ENCODE data around the gene KLHDC7A.

The KLHDC7A gene

DNA sequence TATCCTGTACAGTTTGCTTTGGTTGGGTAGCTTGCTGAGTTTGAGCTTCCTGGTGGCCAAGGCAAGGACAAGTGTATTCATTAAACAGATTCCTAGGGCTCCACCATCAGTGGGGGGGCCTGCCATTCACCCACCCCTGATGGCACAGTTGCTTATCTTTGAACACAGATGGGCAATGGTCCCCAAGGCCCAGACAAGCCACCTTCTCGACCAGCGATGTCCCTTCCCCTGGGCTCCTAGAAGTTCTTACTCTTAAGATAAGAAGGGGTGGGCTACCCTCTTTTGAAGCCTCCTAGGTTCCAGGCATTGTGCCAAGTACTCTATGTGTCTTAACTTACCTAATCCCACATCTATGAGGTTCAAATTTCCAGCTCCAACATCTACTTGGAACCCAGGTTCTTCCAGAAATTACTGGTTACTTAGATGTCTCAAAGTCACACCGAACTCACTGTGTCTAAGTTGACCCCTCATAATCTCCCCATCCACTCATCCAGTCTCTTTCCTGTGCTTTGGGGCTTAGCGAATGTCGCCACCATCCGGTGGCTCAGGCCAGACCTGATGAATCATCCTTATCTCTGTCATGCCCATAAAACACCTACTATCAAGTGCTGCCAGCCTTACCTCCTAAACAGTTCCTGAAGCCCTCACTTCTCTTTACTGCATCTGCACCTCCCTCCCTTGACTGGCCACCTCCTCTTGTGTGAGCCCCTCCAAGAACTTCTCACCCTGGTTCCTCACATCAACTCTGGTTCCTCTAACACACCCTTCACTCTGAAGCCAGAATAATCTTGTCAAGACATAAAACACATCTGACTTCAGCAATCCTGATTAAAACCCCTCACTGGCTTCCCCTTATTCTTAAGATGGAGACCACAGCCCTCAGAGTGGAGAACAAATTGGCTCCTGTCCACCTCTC is 50.1 kb downstream of the KLHDC7A start:
- CTCF ChIA-PET: interaction anchor here (0.8 kb wide), 1 partner anchor 27 kb away, joined by 3 read pairs; no protein-coding TSS in a partner anchor
- TF ChIP-seq FOXA1 (IDR thresholded peaks at IDR 0.05): no peak
- TF ChIP-seq ELF4 (IDR thresholded peaks at IDR 0.05): no peak
- no peak for TF ChIP-seq L3MBTL2 (conservative IDR thresholded peaks at IDR 0.05)
- TF ChIP-seq, protein P1, sequence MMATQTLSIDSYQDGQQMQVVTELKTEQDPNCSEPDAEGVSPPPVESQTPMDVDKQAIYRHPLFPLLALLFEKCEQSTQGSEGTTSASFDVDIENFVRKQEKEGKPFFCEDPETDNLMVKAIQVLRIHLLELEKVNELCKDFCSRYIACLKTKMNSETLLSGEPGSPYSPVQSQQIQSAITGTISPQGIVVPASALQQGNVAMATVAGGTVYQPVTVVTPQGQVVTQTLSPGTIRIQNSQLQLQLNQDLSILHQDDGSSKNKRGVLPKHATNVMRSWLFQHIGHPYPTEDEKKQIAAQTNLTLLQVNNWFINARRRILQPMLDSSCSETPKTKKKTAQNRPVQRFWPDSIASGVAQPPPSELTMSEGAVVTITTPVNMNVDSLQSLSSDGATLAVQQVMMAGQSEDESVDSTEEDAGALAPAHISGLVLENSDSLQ (IDR thresholded peaks at IDR 0.05): no peak
- TF ChIP-seq CTBP1 (IDR thresholded peaks at IDR 0.05; ENCODE audit: borderline replicate concordance): no peak
- TF ChIP-seq FOXK2 (IDR thresholded peaks at IDR 0.05): no peak
- TF ChIP-seq NFRKB (IDR thresholded peaks at IDR 0.05): no peak
- TF ChIP-seq SP1 (IDR thresholded peaks at IDR 0.05): no peak
- no peak for TF ChIP-seq BHLHE40 (IDR thresholded peaks at IDR 0.05; ENCODE audit: borderline replicate concordance)
- no peak for TF ChIP-seq TARDBP (IDR thresholded peaks at IDR 0.05)
- TF ChIP-seq SUZ12 (IDR thresholded peaks at IDR 0.05): no peak
- TF ChIP-seq ZNF384 (IDR thresholded peaks at IDR 0.05): no peak
- TF ChIP-seq HDGF (IDR thresholded peaks at IDR 0.05; ENCODE audit: borderline replicate concordance): no peak
- TF ChIP-seq FOXM1 (IDR thresholded peaks at IDR 0.05; ENCODE audit: borderline replicate concordance): no peak
- no peak for TF ChIP-seq LEF1 (IDR thresholded peaks at IDR 0.05; ENCODE audit: borderline replicate concordance)
- TF ChIP-seq ARNT (IDR thresholded peaks at IDR 0.05): no peak
- no peak for DNase-seq (ENCODE audit: extremely low spot score)
- POLR2A ChIA-PET: no interaction called here

DNA sequence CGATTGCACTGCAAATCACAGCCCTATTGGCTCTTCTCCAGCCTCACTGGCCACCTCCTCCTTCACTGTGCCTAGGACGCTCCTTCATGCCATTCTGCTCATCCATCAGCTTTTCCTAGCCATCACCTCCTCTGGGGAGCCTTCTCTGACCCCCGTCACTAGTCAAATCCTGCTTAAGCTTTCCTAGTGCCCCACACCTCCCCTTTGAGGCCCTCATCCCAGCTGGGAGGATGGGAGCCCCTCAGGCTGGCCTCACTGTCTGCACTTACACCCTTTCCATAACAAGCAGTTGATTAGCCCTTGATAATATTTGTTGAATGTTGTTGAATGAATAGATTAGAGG is 50.7 kb downstream of the KLHDC7A start:
- no peak for TF ChIP-seq TARDBP (IDR thresholded peaks at IDR 0.05)
- POLR2A ChIA-PET: no interaction called here
- DNase-seq (ENCODE audit: extremely low spot score): no peak
- CTCF ChIA-PET: no interaction called here

GRCh38 chr1:18532390-18533170 is 51.9 kb downstream of the KLHDC7A start:
- no peak for TF ChIP-seq L3MBTL2 (conservative IDR thresholded peaks at IDR 0.05)
- no peak for TF ChIP-seq ARNT (IDR thresholded peaks at IDR 0.05)
- TF ChIP-seq FOXA1 (IDR thresholded peaks at IDR 0.05): no peak
- no peak for TF ChIP-seq LEF1 (IDR thresholded peaks at IDR 0.05; ENCODE audit: borderline replicate concordance)
- TF ChIP-seq FOXM1 (IDR thresholded peaks at IDR 0.05; ENCODE audit: borderline replicate concordance): no peak
- no peak for TF ChIP-seq TARDBP (IDR thresholded peaks at IDR 0.05)
- TF ChIP-seq SUZ12 (IDR thresholded peaks at IDR 0.05): no peak
- TF ChIP-seq HDGF (IDR thresholded peaks at IDR 0.05; ENCODE audit: borderline replicate concordance): no peak
- TF ChIP-seq ZNF384 (IDR thresholded peaks at IDR 0.05): no peak
- TF ChIP-seq SP1 (IDR thresholded peaks at IDR 0.05): no peak
- no peak for TF ChIP-seq NFRKB (IDR thresholded peaks at IDR 0.05)
- TF ChIP-seq CTBP1 (IDR thresholded peaks at IDR 0.05; ENCODE audit: borderline replicate concordance): no peak
- TF ChIP-seq FOXK2 (IDR thresholded peaks at IDR 0.05): no peak
- TF ChIP-seq, protein P1 (IDR thresholded peaks at IDR 0.05): no peak
- TF ChIP-seq ELF4 (IDR thresholded peaks at IDR 0.05): no peak
- TF ChIP-seq BHLHE40 (IDR thresholded peaks at IDR 0.05; ENCODE audit: borderline replicate concordance): no peak
- ChIA-PET CTCF (no interaction called here), POLR2A (no interaction called here)
- DNase-seq (ENCODE audit: extremely low spot score): no peak

GRCh38 chr1:18533259-18533658 is 52.5 kb downstream of the KLHDC7A start:
- TF ChIP-seq, protein P1 (IDR thresholded peaks at IDR 0.05): no peak
- TF ChIP-seq L3MBTL2 (conservative IDR thresholded peaks at IDR 0.05) (no peak), FOXK2 (IDR thresholded peaks at IDR 0.05) (no peak), HDGF (IDR thresholded peaks at IDR 0.05; ENCODE audit: borderline replicate concordance) (no peak), FOXA1 (IDR thresholded peaks at IDR 0.05) (no peak), SP1 (IDR thresholded peaks at IDR 0.05) (no peak), CTBP1 (IDR thresholded peaks at IDR 0.05; ENCODE audit: borderline replicate concordance) (no peak)
- ChIA-PET CTCF (no interaction called here), POLR2A (no interaction called here)
- no peak for DNase-seq (ENCODE audit: extremely low spot score)

DNA sequence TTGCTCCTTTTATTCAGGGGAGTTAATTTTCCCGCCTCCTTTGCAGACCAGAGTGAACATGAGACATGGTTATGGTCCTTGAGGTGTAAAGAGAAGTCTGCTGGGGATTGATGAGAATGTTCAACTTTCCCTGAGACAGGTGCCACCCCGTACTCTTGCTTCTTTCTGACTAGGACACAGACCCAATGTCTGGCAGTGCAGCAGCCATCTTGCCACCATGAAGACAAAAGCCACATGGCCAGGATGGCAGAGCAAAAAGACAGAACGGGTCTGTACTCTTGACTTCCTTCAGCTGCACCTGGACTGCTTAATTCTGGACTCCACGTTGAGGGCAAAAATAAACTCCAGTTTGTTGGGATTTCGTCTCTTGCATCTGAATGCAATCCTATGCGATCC is 54.1 kb downstream of the KLHDC7A start:
- POLR2A ChIA-PET: no interaction called here
- TF ChIP-seq FOXA1 (IDR thresholded peaks at IDR 0.05) (no peak), HDGF (IDR thresholded peaks at IDR 0.05; ENCODE audit: borderline replicate concordance) (no peak), ELF4 (IDR thresholded peaks at IDR 0.05) (no peak), SUZ12 (IDR thresholded peaks at IDR 0.05) (no peak), FOXM1 (IDR thresholded peaks at IDR 0.05; ENCODE audit: borderline replicate concordance) (no peak), LEF1 (IDR thresholded peaks at IDR 0.05; ENCODE audit: borderline replicate concordance) (no peak), TARDBP (IDR thresholded peaks at IDR 0.05) (no peak), BHLHE40 (IDR thresholded peaks at IDR 0.05; ENCODE audit: borderline replicate concordance) (no peak)
- CTCF ChIA-PET: no interaction called here
- DNase-seq (ENCODE audit: extremely low spot score): no peak
